RWPE2 (cell line): ENCODE results near the gene GP1BA.

Experiments
- ATAC-seq: fragments of 200-7000 bp; cut with Tn5 transposase; 3 replicates; pipeline ENCODE4 v1.9.1; 2021; ENCODE audit warnings: low read depth
- DNase-seq: peaks from one replicate; pipeline ENCODE4 v3.0.0-alpha.2; 2020; ENCODE audit warnings: low spot score
- H3K27ac ChIP-seq: fragments of 450-650 bp; 2 replicates; pipeline ENCODE4 v1.5.1; 2017; ENCODE audit warnings: mild to moderate bottlenecking; ENCODE audit not compliant: poor library complexity, severe bottlenecking
- H3K27me3 ChIP-seq: fragments of 250-450 bp; sonication (Bioruptor Pico); 2 replicates; pipeline ENCODE4 v1.5.1; 2021; ENCODE audit warnings: mild to moderate bottlenecking, moderate library complexity; ENCODE audit not compliant: insufficient read depth, poor library complexity, severe bottlenecking
- H3K36me3 ChIP-seq: fragments of 250-450 bp; sonication (Bioruptor Pico); 2 replicates; pipeline ENCODE4 v1.5.1; 2020; ENCODE audit warnings: low read depth, mild to moderate bottlenecking, moderate library complexity
- H3K4me1 ChIP-seq: fragments of 250-450 bp; sonication (Bioruptor Pico); 2 replicates; pipeline ENCODE4 v1.5.1; 2021; ENCODE audit warnings: mild to moderate bottlenecking, moderate library complexity; ENCODE audit not compliant: insufficient read depth, poor library complexity, severe bottlenecking
- H3K4me3 ChIP-seq: fragments of 250-450 bp; sonication (Bioruptor Pico); 2 replicates; pipeline ENCODE4 v1.5.1; 2021; ENCODE audit warnings: mild to moderate bottlenecking, moderate library complexity; ENCODE audit not compliant: severe bottlenecking
- H3K9me3 ChIP-seq: fragments of 250-450 bp; sonication (Bioruptor Pico); 2 replicates; pipeline ENCODE4 v1.5.1; 2021; ENCODE audit warnings: mild to moderate bottlenecking, moderate library complexity; ENCODE audit not compliant: severe bottlenecking
- TF ChIP-seq, protein P1 (sequence below): fragments of 450-650 bp; IDR thresholded peaks from one replicate; pipeline ENCODE4 v1.5.1; 2017; ENCODE audit warnings: mild to moderate bottlenecking, moderate library complexity; ENCODE audit not compliant: poor library complexity, severe bottlenecking

GP1BA gene

GRCh38 chr17:4895121-4895520, 37.0 kb upstream of the GP1BA start:
- H3K4me1 ChIP-seq = no peaks in the 10 kb centered on the region
- H3K4me3 ChIP-seq = no peak overlapping the region
- TF ChIP-seq, protein P1, sequence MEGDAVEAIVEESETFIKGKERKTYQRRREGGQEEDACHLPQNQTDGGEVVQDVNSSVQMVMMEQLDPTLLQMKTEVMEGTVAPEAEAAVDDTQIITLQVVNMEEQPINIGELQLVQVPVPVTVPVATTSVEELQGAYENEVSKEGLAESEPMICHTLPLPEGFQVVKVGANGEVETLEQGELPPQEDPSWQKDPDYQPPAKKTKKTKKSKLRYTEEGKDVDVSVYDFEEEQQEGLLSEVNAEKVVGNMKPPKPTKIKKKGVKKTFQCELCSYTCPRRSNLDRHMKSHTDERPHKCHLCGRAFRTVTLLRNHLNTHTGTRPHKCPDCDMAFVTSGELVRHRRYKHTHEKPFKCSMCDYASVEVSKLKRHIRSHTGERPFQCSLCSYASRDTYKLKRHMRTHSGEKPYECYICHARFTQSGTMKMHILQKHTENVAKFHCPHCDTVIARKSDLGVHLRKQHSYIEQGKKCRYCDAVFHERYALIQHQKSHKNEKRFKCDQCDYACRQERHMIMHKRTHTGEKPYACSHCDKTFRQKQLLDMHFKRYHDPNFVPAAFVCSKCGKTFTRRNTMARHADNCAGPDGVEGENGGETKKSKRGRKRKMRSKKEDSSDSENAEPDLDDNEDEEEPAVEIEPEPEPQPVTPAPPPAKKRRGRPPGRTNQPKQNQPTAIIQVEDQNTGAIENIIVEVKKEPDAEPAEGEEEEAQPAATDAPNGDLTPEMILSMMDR = no peak
- DNase-seq (no peak), ATAC-seq (no peak)
- H3K36me3 ChIP-seq = peaks cover 72% of the 10 kb centered on the region
- H3K27ac ChIP-seq = no peak overlapping the region
- no peaks in the 10 kb centered on the region for H3K9me3 ChIP-seq
- H3K27me3 ChIP-seq = no peaks in the 10 kb centered on the region

GRCh38 chr17:4895657-4896331, 36.3 kb upstream of the GP1BA start:
- no peaks in the 10 kb centered on the region for H3K9me3 ChIP-seq

GRCh38 chr17:4896332-4897197, 35.5 kb upstream of the GP1BA start:
- ATAC-seq = no peak
- no peak overlapping the region for H3K4me3 ChIP-seq
- DNase-seq = no peak
- peaks cover 60% of the 10 kb centered on the region for H3K36me3 ChIP-seq
- H3K27me3 ChIP-seq = no peaks in the 10 kb centered on the region
- TF ChIP-seq, protein P1 = no peak
- no peaks in the 10 kb centered on the region for H3K4me1 ChIP-seq
- H3K27ac ChIP-seq = no peak overlapping the region
- no peaks in the 10 kb centered on the region for H3K9me3 ChIP-seq

More at GRCh38 chr17:4895657-4896331, 36.3 kb upstream of the GP1BA start:
- Histone ChIP-seq H3K27ac (no peak overlapping the region), H3K4me1 (no peaks in the 10 kb centered on the region), H3K36me3 (peaks cover 67% of the 10 kb centered on the region), H3K27me3 (no peaks in the 10 kb centered on the region), H3K4me3 (no peak overlapping the region)
- DNase-seq (no peak), ATAC-seq (no peak)
- TF ChIP-seq, protein P1 = peak; percentile 22

GRCh38 chr17:4897198-4897687, 34.8 kb upstream of the GP1BA start:
- ATAC-seq (no peak), DNase-seq (no peak)
- Histone ChIP-seq H3K36me3 (peaks cover 53% of the 10 kb centered on the region), H3K27me3 (no peaks in the 10 kb centered on the region), H3K4me3 (no peak overlapping the region), H3K4me1 (no peaks in the 10 kb centered on the region), H3K27ac (no peak overlapping the region), H3K9me3 (no peaks in the 10 kb centered on the region)
- TF ChIP-seq, protein P1 = no peak
